Measurements from ENCODE around the gene ZGLP1.

GRCh38 chr19:10277795-10278589 is 31.6 kb downstream of the ZGLP1 start:
- TF ChIP-seq CTCF (conservative IDR thresholded peaks at IDR 0.05) (no peak), ZFX (IDR thresholded peaks at IDR 0.05) (no peak)

Measured in C4-2B (cell line).